H1 (cell line): ENCODE measurements around the gene TMEM131L. TPM values are rescaled to one million over a fixed set of nuclear protein-coding genes. Genes with fewer than 3 reads are reported as not detected.

Source experiments
- CTCF ChIA-PET: fragments of 300-600 bp; sonication (Branson Sonifier 250); formaldehyde crosslinking; loops from one replicate; lab custom pipeline; 2021; ENCODE audit not compliant: partially characterized antibody; lab: Charles Lee
- POLR2A ChIA-PET: fragments of 300-600 bp; sonication (Branson Sonifier 250); formaldehyde crosslinking; loops from one replicate; lab custom pipeline; 2021; ENCODE audit warnings: inconsistent platforms; ENCODE audit not compliant: partially characterized antibody; lab: Charles Lee
- DNase-seq, 2 experiments: peaks; one replicate each; pipeline versions ENCODE4 v3.0.0 to v3.0.0-alpha.2; 2010 to 2022; ENCODE audit warnings: low spot score in 2 of 2, low read depth in 1 of 2, mixed read lengths in 1 of 2
- FAIRE-seq: peaks from 2 replicates; lab custom pipeline; 2011; peaks lifted over from hg19 to GRCh38; lab: Jason Lieb, UNC
- H2AFZ ChIP-seq: 2 replicates; pipeline ENCODE4 v1.8.1; 2012; ENCODE audit warnings: low read length, inconsistent platforms
- H2AK5ac ChIP-seq: 2 replicates; pipeline ENCODE4 v1.6.1; 2013; ENCODE audit warnings: low read depth, low read length
- H2BK120ac ChIP-seq: replicated peaks from 2 replicates; pipeline ENCODE3; 2013; ENCODE audit warnings: low read depth, low read length, inconsistent platforms
- H2BK12ac ChIP-seq: 2 replicates; pipeline ENCODE4 v1.6.1; 2013; ENCODE audit warnings: low read depth, low read length
- H2BK15ac ChIP-seq: 2 replicates; pipeline ENCODE4 v1.6.1; 2013; ENCODE audit warnings: low read length
- H2BK20ac ChIP-seq: 2 replicates; pipeline ENCODE4 v1.6.1; 2013; ENCODE audit warnings: low read length
- H2BK5ac ChIP-seq: 2 replicates; pipeline ENCODE4 v1.6.1; 2013; ENCODE audit warnings: low read depth, low read length
- H3K14ac ChIP-seq: 2 replicates; pipeline ENCODE4 v1.6.1; 2013; ENCODE audit warnings: inconsistent platforms; ENCODE audit not compliant: insufficient read length
- H3K18ac ChIP-seq: 2 replicates; pipeline ENCODE4 v1.6.1; 2013; ENCODE audit warnings: low read length; ENCODE audit errors: extremely low read depth
- H3K23ac ChIP-seq: 2 replicates; pipeline ENCODE4 v1.6.1; 2013; ENCODE audit warnings: inconsistent platforms; ENCODE audit not compliant: insufficient read length
- H3K23me2 ChIP-seq: 2 replicates; pipeline ENCODE4 v1.6.1; 2013; ENCODE audit warnings: low read depth, low read length
- H3K27ac ChIP-seq: 2 replicates; pipeline ENCODE4 v1.6.1; 2011; ENCODE audit warnings: low read depth, low read length, inconsistent platforms
- H3K27me3 ChIP-seq, 4 experiments: replicated peaks in 1 of 4; 1 replicate in 1 of 4; 2 replicates in 3 of 4; pipeline versions ENCODE4 v1.6.1 to v1.8.1; 2011 to 2013; ENCODE audit warnings: low read length in 3 of 4, mild to moderate bottlenecking in 3 of 4, inconsistent platforms in 2 of 4, mixed read lengths in 2 of 4, moderate library complexity in 1 of 4; ENCODE audit not compliant: control insufficient read depth in 3 of 4, insufficient read depth in 3 of 4; ENCODE audit errors: extremely low read depth in 1 of 4
- H3K36me3 ChIP-seq, 4 experiments: 2 replicates each; pipeline versions ENCODE4 v1.6.1 to v1.8.1; 2011 to 2013; ENCODE audit warnings: mild to moderate bottlenecking in 4 of 4, low read length in 3 of 4, moderate library complexity in 2 of 4, control low read depth in 1 of 4, inconsistent platforms in 1 of 4; ENCODE audit not compliant: insufficient read depth in 4 of 4, control insufficient read depth in 2 of 4
- H3K4ac ChIP-seq: replicated peaks from 2 replicates; pipeline ENCODE3; 2013; ENCODE audit warnings: low read length, low read depth, mixed read lengths, inconsistent platforms; ENCODE audit not compliant: insufficient read length
- H3K4me1 ChIP-seq, 4 experiments: replicated peaks in 1 of 4; 1 replicate in 1 of 4; 2 replicates in 3 of 4; pipeline versions ENCODE4 v1.6.1 to v1.8.1; 2011 to 2013; ENCODE audit warnings: low read length in 3 of 4, inconsistent platforms in 2 of 4, mixed read lengths in 1 of 4; ENCODE audit not compliant: insufficient read depth in 4 of 4, control insufficient read depth in 3 of 4
- H3K4me2 ChIP-seq, 2 experiments: 2 replicates each; pipeline versions ENCODE4 v1.6.1 to v1.8.1; 2011 to 2013; ENCODE audit warnings: low read depth in 2 of 2, low read length in 2 of 2, control low read depth in 1 of 2, inconsistent platforms in 1 of 2, mild to moderate bottlenecking in 1 of 2; ENCODE audit not compliant: insufficient read depth in 1 of 2
- H3K4me3 ChIP-seq, 4 experiments: fragments of 200-600, 300-600 bp in 1 of 4; sonication (generic), shearing (Covaris generic), sonication (Bioruptor Twin) in 1 of 4; 2 replicates each; pipeline versions ENCODE4 v1.5.1 to v1.8.1; 2011 to 2016; ENCODE audit warnings: low read length in 4 of 4, low read depth in 3 of 4, control low read depth in 2 of 4, inconsistent platforms in 2 of 4, mild to moderate bottlenecking in 2 of 4, mixed read lengths in 1 of 4, moderate library complexity in 1 of 4; ENCODE audit not compliant: insufficient read depth in 2 of 4; ENCODE audit errors: extremely low read depth in 1 of 4
- H3K56ac ChIP-seq: replicated peaks from 2 replicates; pipeline ENCODE3; 2013; ENCODE audit warnings: low read depth, mild to moderate bottlenecking, mixed read lengths, low read length, inconsistent platforms; ENCODE audit not compliant: insufficient read length
- H3K79me1 ChIP-seq: 2 replicates; pipeline ENCODE4 v1.6.1; 2013; ENCODE audit warnings: low read depth, low read length, control low read depth
- H3K79me2 ChIP-seq, 2 experiments: 2 replicates each; pipeline versions ENCODE4 v1.6.1 to v1.8.1; 2012 to 2013; ENCODE audit warnings: low read length in 2 of 2, mild to moderate bottlenecking in 2 of 2, inconsistent platforms in 1 of 2; ENCODE audit not compliant: insufficient read depth in 2 of 2, control insufficient read depth in 1 of 2
- H3K9ac ChIP-seq, 4 experiments: replicated peaks in 1 of 4; 1 replicate in 1 of 4; 2 replicates in 3 of 4; pipeline versions ENCODE4 v1.6.1 to v1.8.1; 2011 to 2013; ENCODE audit warnings: low read depth in 3 of 4, low read length in 3 of 4, control low read depth in 2 of 4, mild to moderate bottlenecking in 2 of 4, moderate library complexity in 2 of 4, inconsistent platforms in 1 of 4; ENCODE audit errors: extremely low read depth in 1 of 4
- H3K9me3 ChIP-seq, 2 experiments: 2 replicates each; pipeline versions ENCODE4 v1.6.1 to v1.8.1; 2012 to 2013; ENCODE audit warnings: mild to moderate bottlenecking in 2 of 2, moderate library complexity in 2 of 2, control low read depth in 1 of 2, inconsistent platforms in 1 of 2, low read depth in 1 of 2, low read length in 1 of 2, mixed read lengths in 1 of 2; ENCODE audit not compliant: insufficient read depth in 2 of 2
- H4K20me1 ChIP-seq, 2 experiments: replicated peaks in 1 of 2; 2 replicates each; pipeline versions ENCODE3 to v1.8.1; 2011 to 2013; ENCODE audit warnings: inconsistent platforms in 2 of 2, low read length in 2 of 2, mild to moderate bottlenecking in 1 of 2; ENCODE audit not compliant: insufficient read depth in 2 of 2, control insufficient read depth in 1 of 2
- H4K5ac ChIP-seq: 2 replicates; pipeline ENCODE4 v1.6.1; 2013; ENCODE audit warnings: low read length, low read depth, mixed read lengths, inconsistent platforms; ENCODE audit not compliant: insufficient read length
- H4K8ac ChIP-seq: 2 replicates; pipeline ENCODE4 v1.8.0; 2013; ENCODE audit warnings: mild to moderate bottlenecking, moderate library complexity, low read length, inconsistent platforms; ENCODE audit not compliant: insufficient read depth; ENCODE audit errors: extremely low read depth
- H4K91ac ChIP-seq: replicated peaks from 2 replicates; pipeline ENCODE3; 2013; ENCODE audit warnings: low read length, mixed read lengths, inconsistent platforms; ENCODE audit not compliant: insufficient read length
- ATF3 ChIP-seq: IDR thresholded peaks from 2 replicates; pipeline ENCODE4 v1.6.1; 2011; ENCODE audit warnings: low read depth, mild to moderate bottlenecking, low read length; ENCODE audit not compliant: insufficient read depth
- BACH1 ChIP-seq: IDR thresholded peaks from 2 replicates; pipeline ENCODE4 v1.6.1; 2012; ENCODE audit warnings: low read length, improper control_type of control experiment
- CTCF ChIP-seq, 3 experiments: IDR thresholded peaks; 1 replicate in 2 of 3; 2 replicates in 1 of 3; pipeline versions ENCODE4 v1.5.1 to v1.6.1; 2011; ENCODE audit warnings: low read length in 3 of 3, mild to moderate bottlenecking in 3 of 3, inconsistent platforms in 2 of 3, low read depth in 1 of 3, moderate library complexity in 1 of 3; ENCODE audit not compliant: insufficient read depth in 1 of 3; ENCODE audit errors: control extremely low read depth in 1 of 3
- GTF2F1 ChIP-seq: IDR thresholded peaks from 2 replicates; pipeline ENCODE4 v1.6.1; 2012; ENCODE audit warnings: low read depth, low read length, improper control_type of control experiment, borderline replicate concordance
- JUND ChIP-seq: IDR thresholded peaks from 2 replicates; pipeline ENCODE4 v1.6.1; 2011; ENCODE audit warnings: mild to moderate bottlenecking, improper control_type of control experiment, low read length
- NRF1 ChIP-seq: IDR thresholded peaks from 2 replicates; pipeline ENCODE4 v1.6.1; 2011; ENCODE audit warnings: mild to moderate bottlenecking, low read depth, low read length, improper control_type of control experiment
- RNF2 ChIP-seq: fragments of 200-900, 300-1000 bp; sonication (generic); IDR thresholded peaks from 2 replicates; pipeline ENCODE4 v1.7.1; 2016; ENCODE audit warnings: borderline replicate concordance, low read depth, mild to moderate bottlenecking, antibody characterized with exemption, low read length; ENCODE audit not compliant: poor library complexity, severe bottlenecking; ENCODE audit errors: missing control alignments
- SIN3A ChIP-seq, 2 experiments: IDR thresholded peaks in 1 of 2; conservative IDR thresholded peaks in 1 of 2; 2 replicates each; pipeline ENCODE4 v1.6.1; 2011 to 2012; ENCODE audit warnings: low read length in 2 of 2, improper control_type of control experiment in 1 of 2, low read depth in 1 of 2, mild to moderate bottlenecking in 1 of 2
- SIX5 ChIP-seq: IDR thresholded peaks from 2 replicates; pipeline ENCODE4 v1.6.1; 2011; ENCODE audit warnings: mild to moderate bottlenecking, low read depth, low read length
- WGBS, 2 experiments: shearing (Covaris generic) in 1 of 2; methylation state at CpG; one replicate each; pipeline versions ENCODE4 v1.1.6 to v1.1.7; 2013 to 2015; ENCODE audit warnings: low lambda C conversion rate in 2 of 2, mixed read lengths in 2 of 2, inconsistent platforms in 1 of 2, low coverage in 1 of 2, missing lambda C conversion rate in 1 of 2; ENCODE audit not compliant: insufficient replicate concordance in 2 of 2, insufficient coverage in 1 of 2, insufficient read length in 1 of 2; ENCODE audit errors: extremely low coverage in 1 of 2, missing lambda C conversion rate in 1 of 2; 5-methylcytosine and 5-hydroxymethylcytosine counted together
- polyA plus RNA-seq, 7 experiments: library from polyadenylated mRNA; depleted of rRNA in 3 of 7; stranded (reverse) in 5 of 7; unstranded in 2 of 7; fragments of >200 nt in 5 of 7; fragments of 200-250 nt in 2 of 7; gene quantifications; 1 replicate in 5 of 7; 2 replicates in 1 of 7; 4 replicates in 1 of 7; pipeline versions ENCODE4 v1.2.1 to v1.2.3, GENCODE V29; 2011 to 2013; ENCODE audit warnings: missing spikeins in 2 of 7, mixed read lengths in 2 of 7
- total RNA-seq: library from RNA; stranded (reverse); fragmentation: NEBNext Ultra II Directional; extraction: Animal tissue kit (Norgen Biotek cat#: 25700); gene quantifications from 2 replicates; pipeline ENCODE4 v1.2.1, GENCODE V29; 2021

Gene TMEM131L
- total and polyA plus RNA-seq, 2 of the 8 experiments (the other 6 are each of a cell fraction or from before 2014, with no cell fraction given), result 14.3 to 26.1 TPM

- Histone ChIP-seq H4K8ac (no peak overlapping the region), H2BK15ac (no peak overlapping the region), H3K4ac (no peak overlapping the region), H3K23me2 (no peaks in the 10 kb centered on the region), H3K18ac (no peak overlapping the region), H3K4me3 (no peak overlapping the region), H3K9ac (no peak overlapping the region), H2BK120ac (no peak overlapping the region), H3K27ac (no peak overlapping the region), H3K56ac (no peak overlapping the region), H4K91ac (no peak overlapping the region), H3K79me2 (no peaks in the 10 kb centered on the region), H2BK5ac (no peak overlapping the region), H3K23ac (no peak overlapping the region), H4K20me1 (no peaks in the 10 kb centered on the region), H3K14ac (no peak overlapping the region), H2BK12ac (no peak overlapping the region), H2AK5ac (no peak overlapping the region), H3K36me3 (peaks cover 8 to 38% (median 15%) of the 10 kb centered on the region in 4 experiments), H3K4me2 (no peak overlapping the region), H2AFZ (no peak overlapping the region), H3K27me3 (no peaks in the 10 kb centered on the region), H4K5ac (no peak overlapping the region), H3K4me1 (peaks cover 0 to 7% (median 0%) of the 10 kb centered on the region in 4 experiments; a peak in 3 of 7 replicates), H2BK20ac (no peak overlapping the region), H3K79me1 (no peaks in the 10 kb centered on the region), H3K9me3 (peaks cover 3% of the 10 kb centered on the region in 2 experiments; a peak in 2 of 4 replicates)
- POLR2A ChIA-PET, result no interaction called here
- CTCF ChIA-PET, result interaction anchor here (0.6 to 8.3 kb wide), 12 partner anchors 11 to 1738 kb away, joined by 3 to 142 read pairs (median 7); no protein-coding TSS in a partner anchor
- 91% methylated on average over 6 of the region's 6 CpGs; no CpG with 5 or more reads in 1 of the 2 experiments for WGBS, 2 experiments
- DNase-seq, result no peak
- no peak for FAIRE-seq
- no peak for TF ChIP-seq ATF3
- no peak for TF ChIP-seq GTF2F1
- no peak for TF ChIP-seq RNF2
- TF ChIP-seq SIX5, result no peak
- TF ChIP-seq CTCF (IDR thresholded peaks at IDR 0.05; ENCODE audit: control extremely low read depth in 1 of 3, insufficient read depth in 1 of 3, low read depth in 1 of 3, low read length in 3 of 3), result no peak
- TF ChIP-seq NRF1, result no peak
- TF ChIP-seq BACH1, result no peak
- TF ChIP-seq JUND, result no peak
- no peak for TF ChIP-seq SIN3A (conservative IDR thresholded peaks at IDR 0.05 in 1 of 2, IDR thresholded peaks at IDR 0.05 in 1 of 2; ENCODE audit: low read depth in 1 of 2, low read length in 2 of 2)
Measured at GRCh38 chr4:153635846-153636245, 169.7 kb downstream of the TMEM131L start.
